ENCODE data around the gene SLC6A18. TPM values are rescaled to one million over a fixed set of nuclear protein-coding genes. Genes with fewer than 3 reads are reported as not detected.

The SLC6A18 gene
- total RNA-seq, 1 donor from 2014 or later = not detected

- no peak overlapping the region for H3K27ac ChIP-seq
- H3K4me1 ChIP-seq = no peaks in the 10 kb centered on the region
- TF ChIP-seq POLR2A (IDR thresholded peaks at IDR 0.05) = no peak
- TF ChIP-seq CTCF (IDR thresholded peaks at IDR 0.05) = no peak
- no peak for TF ChIP-seq POLR2AphosphoS5 (IDR thresholded peaks at IDR 0.05; ENCODE audit: insufficient read depth in 1 of 2, low read depth in 1 of 2)
- no peaks in the 10 kb centered on the region for H3K27me3 ChIP-seq
- no peaks in the 10 kb centered on the region for H3K36me3 ChIP-seq
- DNase-seq (ENCODE audit: extremely low spot score in 2 of 2) = no peak
- no peaks in the 10 kb centered on the region for H3K9me3 ChIP-seq
- intact Hi-C loops (cut with DNase I) = no loop called here
- H3K4me3 ChIP-seq = no peak overlapping the region
Measured at GRCh38 chr5:1203311-1203967, 21.7 kb upstream of the SLC6A18 start.

DNA sequence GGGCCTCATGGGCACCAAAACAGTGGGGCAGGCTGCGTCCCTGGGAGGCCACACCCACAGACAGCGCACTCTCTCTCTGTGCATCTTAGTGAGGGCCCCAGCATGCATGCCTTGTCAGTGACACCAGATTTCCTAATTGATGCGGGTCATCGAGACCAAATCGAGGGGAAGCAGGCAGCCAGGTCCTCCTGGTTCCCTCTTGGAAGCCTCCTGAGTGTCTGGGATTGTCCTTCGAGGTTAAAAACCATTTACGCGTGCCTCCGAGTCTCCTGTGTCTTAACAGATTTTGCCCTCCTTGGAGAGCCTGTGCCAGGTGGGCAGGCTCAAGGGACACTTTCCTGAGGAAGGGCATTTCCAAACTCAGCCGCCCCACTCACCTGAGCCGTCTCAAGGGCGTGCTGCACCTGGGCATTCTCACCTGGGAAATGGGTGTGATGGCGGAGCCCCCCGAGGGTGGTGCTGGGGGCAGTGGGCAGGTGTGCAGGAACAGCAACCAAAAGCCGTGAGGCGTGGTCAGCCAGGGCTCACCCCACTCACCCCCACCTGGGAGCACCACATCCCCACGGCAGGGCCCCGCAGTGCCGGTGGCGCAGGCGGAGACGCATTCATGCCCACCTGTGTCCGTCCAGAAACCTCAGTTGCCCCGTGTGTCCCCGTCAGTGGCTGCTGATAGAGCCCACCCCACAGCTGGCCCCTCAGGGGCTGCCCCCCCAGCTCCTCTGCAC lies 21.1 kb upstream of the SLC6A18 start:
- H3K27ac ChIP-seq = no peak overlapping the region
- DNase-seq (ENCODE audit: extremely low spot score in 2 of 2) = no peak
- H3K27me3 ChIP-seq = no peaks in the 10 kb centered on the region
- H3K9me3 ChIP-seq = no peaks in the 10 kb centered on the region
- intact Hi-C loops (cut with DNase I) = no loop called here
- no peak for TF ChIP-seq CTCF (IDR thresholded peaks at IDR 0.05)
- no peaks in the 10 kb centered on the region for H3K4me1 ChIP-seq
- no peak overlapping the region for H3K4me3 ChIP-seq
- no peaks in the 10 kb centered on the region for H3K36me3 ChIP-seq

GRCh38 chr5:1204693-1205242 lies 20.4 kb upstream of the SLC6A18 start:
- Histone ChIP-seq H3K36me3 (no peaks in the 10 kb centered on the region), H3K9me3 (no peaks in the 10 kb centered on the region), H3K4me3 (no peak overlapping the region), H3K4me1 (no peaks in the 10 kb centered on the region), H3K27ac (no peak overlapping the region), H3K27me3 (no peaks in the 10 kb centered on the region)
- no peak for TF ChIP-seq CTCF (IDR thresholded peaks at IDR 0.05)
- TF ChIP-seq POLR2AphosphoS5 (IDR thresholded peaks at IDR 0.05; ENCODE audit: insufficient read depth in 1 of 2, low read depth in 1 of 2) = no peak
- no peak for TF ChIP-seq POLR2A (IDR thresholded peaks at IDR 0.05)
- intact Hi-C loops (cut with DNase I) = no loop called here
- no peak for DNase-seq (ENCODE audit: extremely low spot score in 2 of 2)

GRCh38 chr5:1205255-1206180 lies 19.7 kb upstream of the SLC6A18 start:
- H3K9me3 ChIP-seq = no peaks in the 10 kb centered on the region
- TF ChIP-seq POLR2A (IDR thresholded peaks at IDR 0.05) (no peak), CTCF (IDR thresholded peaks at IDR 0.05) (no peak), POLR2AphosphoS5 (IDR thresholded peaks at IDR 0.05; ENCODE audit: insufficient read depth in 1 of 2, low read depth in 1 of 2) (no peak)
- DNase-seq (ENCODE audit: extremely low spot score in 2 of 2) = no peak
- no peaks in the 10 kb centered on the region for H3K27me3 ChIP-seq
- no peaks in the 10 kb centered on the region for H3K36me3 ChIP-seq
- H3K27ac ChIP-seq = no peak overlapping the region
- no peaks in the 10 kb centered on the region for H3K4me1 ChIP-seq
- intact Hi-C loops (cut with DNase I) = no loop called here
- no peak overlapping the region for H3K4me3 ChIP-seq

Data from vagina (tissue), 2 donors.